Measurements from ENCODE around the gene CD55.

- TF ChIP-seq CTCF (IDR thresholded peaks at IDR 0.05) (no peak), POLR2A (IDR thresholded peaks at IDR 0.05) (no peak), POLR2AphosphoS5 (IDR thresholded peaks at IDR 0.05) (no peak), EP300 (IDR thresholded peaks at IDR 0.05) (no peak)
Measured at GRCh38 chr1:207365063-207365462, 43.6 kb downstream of the CD55 start.
